ENCODE measurements around the gene VAV3. TPM values are rescaled to one million over a fixed set of nuclear protein-coding genes. Genes with fewer than 3 reads are reported as not detected.

VAV3 gene
- total and polyA plus RNA-seq, 2 donors from 2014 or later = 61.6 to 87.5 TPM

- no peaks in the 10 kb centered on the region for H3K9me3 ChIP-seq (ENCODE audit: control insufficient read depth in 2 of 3, insufficient read depth in 1 of 3, low read length in 3 of 3)
- no peak overlapping the region for H3K9ac ChIP-seq (ENCODE audit: low read length in 3 of 3)
- H3K27me3 ChIP-seq (ENCODE audit: control insufficient read depth, insufficient read depth, low read length) = no peaks in the 10 kb centered on the region
- peaks cover 0 to 2% (median 0%) of the 10 kb centered on the region in 3 donors for H3K4me1 ChIP-seq (ENCODE audit: control insufficient read depth in 2 of 3, insufficient read depth in 2 of 3, low read depth in 1 of 3, low read length in 3 of 3)
- no peak overlapping the region for H3K27ac ChIP-seq (ENCODE audit: low read depth in 2 of 2, low read length in 2 of 2)
- no peak overlapping the region for H3K4me3 ChIP-seq (ENCODE audit: low read length in 3 of 3)
- FAIRE-seq = no peak
- no peak for TF ChIP-seq CTCF (IDR thresholded peaks at IDR 0.05; ENCODE audit: borderline replicate concordance, extremely low read depth, insufficient read depth)
- intact Hi-C loops (cut with DNase I) = no loop called here
- no peak for DNase-seq
- H3K36me3 ChIP-seq (ENCODE audit: control insufficient read depth in 2 of 3, insufficient read depth in 3 of 3, low read length in 3 of 3) = no peaks in the 10 kb centered on the region
These were observed 193.6 kb downstream of the VAV3 start for GRCh38 chr1:107771377-107771776.

DNA sequence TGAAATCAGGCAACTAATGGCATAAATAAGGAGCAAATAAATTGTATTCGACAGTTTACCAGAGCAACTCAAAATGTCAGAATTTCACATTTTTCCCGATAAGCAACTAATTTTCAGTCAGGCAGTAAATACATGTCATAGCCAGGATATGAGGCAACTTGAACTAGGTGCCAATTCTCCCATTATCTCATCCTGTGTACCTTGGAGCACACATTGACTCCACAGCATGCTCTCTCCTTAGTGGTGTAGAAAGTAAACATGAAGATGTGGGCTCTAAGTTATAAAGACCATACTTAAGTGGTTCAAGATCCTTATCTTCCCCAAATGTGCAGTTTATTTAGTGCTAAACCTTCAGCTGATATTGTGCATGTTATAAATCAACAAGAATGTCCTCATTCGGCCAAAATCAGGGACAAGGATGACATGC lies 197.8 kb downstream of the VAV3 start:
- no peak overlapping the region for H3K27ac ChIP-seq (ENCODE audit: low read depth in 2 of 2, low read length in 2 of 2)
- H3K9me3 ChIP-seq (ENCODE audit: control insufficient read depth in 2 of 3, insufficient read depth in 1 of 3, low read length in 3 of 3) = no peaks in the 10 kb centered on the region
- H3K27me3 ChIP-seq (ENCODE audit: control insufficient read depth, insufficient read depth, low read length) = no peaks in the 10 kb centered on the region
- DNase-seq (no peak), FAIRE-seq (no peak)
- intact Hi-C loops (cut with DNase I) = no loop called here
- TF ChIP-seq CTCF (IDR thresholded peaks at IDR 0.05; ENCODE audit: borderline replicate concordance, extremely low read depth, insufficient read depth) = no peak
- peaks cover 0 to 2% (median 0%) of the 10 kb centered on the region in 3 donors for H3K4me1 ChIP-seq (ENCODE audit: control insufficient read depth in 2 of 3, insufficient read depth in 2 of 3, low read depth in 1 of 3, low read length in 3 of 3)
- no peak overlapping the region for H3K4me3 ChIP-seq (ENCODE audit: low read length in 3 of 3)
- H3K9ac ChIP-seq (ENCODE audit: low read length in 3 of 3) = no peak overlapping the region
- no peaks in the 10 kb centered on the region for H3K36me3 ChIP-seq (ENCODE audit: control insufficient read depth in 2 of 3, insufficient read depth in 3 of 3, low read length in 3 of 3)

- Histone ChIP-seq H3K9ac (ENCODE audit: low read length in 3 of 3) (no peak overlapping the region), H3K9me3 (ENCODE audit: control insufficient read depth in 2 of 3, insufficient read depth in 1 of 3, low read length in 3 of 3) (no peaks in the 10 kb centered on the region), H3K27ac (ENCODE audit: low read depth in 2 of 2, low read length in 2 of 2) (no peak overlapping the region), H3K4me3 (ENCODE audit: low read length in 3 of 3) (no peak overlapping the region), H3K4me1 (ENCODE audit: control insufficient read depth in 2 of 3, insufficient read depth in 2 of 3, low read depth in 1 of 3, low read length in 3 of 3) (peaks cover 0 to 2% (median 0%) of the 10 kb centered on the region in 3 donors), H3K27me3 (ENCODE audit: control insufficient read depth, insufficient read depth, low read length) (no peaks in the 10 kb centered on the region), H3K36me3 (ENCODE audit: control insufficient read depth in 2 of 3, insufficient read depth in 3 of 3, low read length in 3 of 3) (no peaks in the 10 kb centered on the region)
- DNase-seq = no peak
- intact Hi-C loops (cut with DNase I) = no loop called here
- FAIRE-seq = no peak
- TF ChIP-seq CTCF (IDR thresholded peaks at IDR 0.05; ENCODE audit: borderline replicate concordance, extremely low read depth, insufficient read depth) = no peak
These were observed 198.4 kb downstream of the VAV3 start for GRCh38 chr1:107766533-107766932.

DNA sequence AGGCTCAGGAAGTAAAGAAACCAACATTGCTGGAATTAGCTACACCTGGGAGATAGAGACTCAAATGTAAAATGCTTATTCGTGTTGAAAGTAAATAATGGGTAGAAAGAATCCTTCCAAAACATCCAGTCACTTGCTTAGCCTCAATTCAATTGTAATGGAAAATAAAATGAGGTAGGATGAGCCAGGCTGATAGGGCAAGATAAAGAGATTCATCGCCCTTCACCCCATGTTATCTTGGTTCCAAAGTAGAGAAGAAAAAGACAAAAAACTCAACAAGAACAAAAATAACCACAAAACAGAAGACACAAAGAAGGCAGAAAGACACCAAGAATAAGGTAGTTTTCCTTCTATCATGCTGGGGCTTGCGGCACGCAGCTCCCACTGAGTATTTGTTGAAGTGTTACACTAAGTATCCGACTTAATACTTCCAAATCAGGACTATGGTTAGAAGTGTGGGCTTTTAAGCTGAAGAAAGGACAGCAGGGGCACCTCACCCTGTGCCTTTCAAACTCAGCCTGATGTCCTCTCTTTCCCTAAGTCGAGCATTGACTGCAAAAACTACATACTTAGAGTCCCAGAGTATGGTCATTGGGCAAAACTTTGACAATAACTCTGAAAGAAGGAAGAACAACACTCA lies 202.1 kb downstream of the VAV3 start:
- intact Hi-C loops (cut with DNase I) = no loop called here
- no peaks in the 10 kb centered on the region for H3K36me3 ChIP-seq (ENCODE audit: control insufficient read depth in 2 of 3, insufficient read depth in 3 of 3, low read length in 3 of 3)
- DNase-seq = no peak
- H3K4me1 ChIP-seq (ENCODE audit: control insufficient read depth in 2 of 3, insufficient read depth in 2 of 3, low read depth in 1 of 3, low read length in 3 of 3) = peaks cover 0 to 2% (median 0%) of the 10 kb centered on the region in 3 donors
- no peak overlapping the region for H3K27ac ChIP-seq (ENCODE audit: low read depth in 2 of 2, low read length in 2 of 2)
- H3K9ac ChIP-seq (ENCODE audit: low read length in 3 of 3) = no peak overlapping the region
- no peaks in the 10 kb centered on the region for H3K9me3 ChIP-seq (ENCODE audit: control insufficient read depth in 2 of 3, insufficient read depth in 1 of 3, low read length in 3 of 3)
- no peak overlapping the region for H3K4me3 ChIP-seq (ENCODE audit: low read length in 3 of 3)
- TF ChIP-seq CTCF (IDR thresholded peaks at IDR 0.05; ENCODE audit: borderline replicate concordance, extremely low read depth, insufficient read depth) = no peak
- FAIRE-seq = no peak
- H3K27me3 ChIP-seq (ENCODE audit: control insufficient read depth, insufficient read depth, low read length) = no peaks in the 10 kb centered on the region
